Smooth muscle cell (in vitro differentiated cells): ENCODE results near the gene ZC3H12A. TPM values are rescaled to one million over a fixed set of nuclear protein-coding genes. Genes with fewer than 3 reads are reported as not detected.

Source experiments
- DNase-seq: peaks from one replicate; lab custom pipeline; 2025; ENCODE audit not compliant: unreplicated experiment; lab: John Stamatoyannopoulos, UW
- H2AFZ ChIP-seq: fragments of 200-600 bp; sonication (generic); 2 replicates; pipeline ENCODE4 v1.6.0; 2016; ENCODE audit warnings: antibody characterized with exemption, low read depth, mild to moderate bottlenecking
- H3F3A ChIP-seq: fragments of 200-600 bp; sonication (generic); 2 replicates; pipeline ENCODE4 v1.6.0; 2017; ENCODE audit warnings: antibody characterized with exemption, low read depth
- H3K27ac ChIP-seq: fragments of 200-600 bp; sonication (generic); 2 replicates; pipeline ENCODE4 v1.5.1; 2016; ENCODE audit warnings: low read depth, mild to moderate bottlenecking
- H3K27me3 ChIP-seq: fragments of 200-600 bp; sonication (generic); 2 replicates; pipeline ENCODE4 v1.6.1; 2016; ENCODE audit warnings: low read depth, mild to moderate bottlenecking
- H3K36me3 ChIP-seq: fragments of 200-600 bp; sonication (generic); 2 replicates; pipeline ENCODE4 v1.5.1; 2016; ENCODE audit warnings: low read depth
- H3K4me1 ChIP-seq: fragments of 200-600 bp; sonication (generic); 2 replicates; pipeline ENCODE4 v1.5.1; 2016; ENCODE audit warnings: low read depth
- H3K4me2 ChIP-seq: fragments of 200-600 bp; sonication (generic); 2 replicates; pipeline ENCODE4 v1.6.0; 2016; ENCODE audit warnings: mild to moderate bottlenecking
- H3K4me3 ChIP-seq: fragments of 200-600 bp; sonication (generic); 2 replicates; pipeline ENCODE4 v1.5.1; 2016; ENCODE audit warnings: mild to moderate bottlenecking
- H3K79me2 ChIP-seq: fragments of 200-600 bp; sonication (generic); 2 replicates; pipeline ENCODE4 v1.6.0; 2016; ENCODE audit warnings: low read depth, mild to moderate bottlenecking
- H3K9ac ChIP-seq: fragments of 200-600 bp; sonication (generic); 2 replicates; pipeline ENCODE4 v1.6.0; 2016; ENCODE audit warnings: low read depth
- H3K9me3 ChIP-seq: fragments of 200-600 bp; sonication (generic); replicated peaks from 2 replicates; pipeline ENCODE4 v1.5.1; 2016; ENCODE audit warnings: low read depth
- H4K20me1 ChIP-seq: fragments of 200-600 bp; sonication (generic); 2 replicates; pipeline ENCODE4 v1.6.0; 2016; ENCODE audit warnings: low read depth
- WGBS: methylation state at CpG from one replicate; pipeline ENCODE4 v1.1.7; 2016; ENCODE audit warnings: low lambda C conversion rate; 5-methylcytosine and 5-hydroxymethylcytosine counted together
- polyA plus RNA-seq: library from polyadenylated mRNA; unstranded; fragments of >200 nt; fragmentation: Nextera tagmentation; extraction: Ambion mirVana; gene quantifications from 2 replicates; pipeline ENCODE4 v1.2.1, GENCODE V29; 2016
- total RNA-seq: library from RNA; depleted of rRNA; stranded (reverse); fragments of >200 nt; gene quantifications from 2 replicates; pipeline ENCODE4 v1.2.3, GENCODE V29; 2014
- TF ChIP-seq, protein P1 (sequence below): fragments of 200-600 bp; sonication (generic); IDR thresholded peaks from 2 replicates; pipeline ENCODE4 v1.5.1; 2017; ENCODE audit warnings: borderline replicate concordance, mild to moderate bottlenecking, antibody characterized with exemption; ENCODE audit not compliant: insufficient read depth, poor library complexity, severe bottlenecking

The ZC3H12A gene
- total and polyA plus RNA-seq, 2 experiments from 2014 or later = 13.2 to 29.6 TPM

DNA sequence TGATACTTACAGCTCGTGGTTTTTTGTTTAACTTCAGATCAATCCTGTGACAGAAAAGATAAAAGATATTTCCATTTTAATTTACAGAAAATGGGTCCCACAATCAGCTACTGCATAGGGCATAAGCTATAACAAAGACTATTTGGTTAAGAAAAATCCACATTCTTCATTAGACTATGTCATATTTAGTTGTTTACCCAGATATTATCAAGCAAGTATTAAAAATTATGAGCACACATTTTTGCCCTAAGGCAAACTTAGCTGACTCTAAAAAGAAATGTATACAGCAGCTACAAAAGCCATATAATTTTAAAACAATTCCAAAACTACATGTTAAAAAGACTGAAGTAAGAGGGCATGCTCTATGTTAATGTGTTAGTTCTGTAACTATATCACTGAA, 21.5 kb downstream of the ZC3H12A start:
- peaks cover 18% of the 10 kb centered on the region for H4K20me1 ChIP-seq
- H3K4me2 ChIP-seq = no peak overlapping the region
- H3K4me3 ChIP-seq = no peak overlapping the region
- H3K79me2 ChIP-seq = peaks cover 3% of the 10 kb centered on the region
- TF ChIP-seq, protein P1, sequence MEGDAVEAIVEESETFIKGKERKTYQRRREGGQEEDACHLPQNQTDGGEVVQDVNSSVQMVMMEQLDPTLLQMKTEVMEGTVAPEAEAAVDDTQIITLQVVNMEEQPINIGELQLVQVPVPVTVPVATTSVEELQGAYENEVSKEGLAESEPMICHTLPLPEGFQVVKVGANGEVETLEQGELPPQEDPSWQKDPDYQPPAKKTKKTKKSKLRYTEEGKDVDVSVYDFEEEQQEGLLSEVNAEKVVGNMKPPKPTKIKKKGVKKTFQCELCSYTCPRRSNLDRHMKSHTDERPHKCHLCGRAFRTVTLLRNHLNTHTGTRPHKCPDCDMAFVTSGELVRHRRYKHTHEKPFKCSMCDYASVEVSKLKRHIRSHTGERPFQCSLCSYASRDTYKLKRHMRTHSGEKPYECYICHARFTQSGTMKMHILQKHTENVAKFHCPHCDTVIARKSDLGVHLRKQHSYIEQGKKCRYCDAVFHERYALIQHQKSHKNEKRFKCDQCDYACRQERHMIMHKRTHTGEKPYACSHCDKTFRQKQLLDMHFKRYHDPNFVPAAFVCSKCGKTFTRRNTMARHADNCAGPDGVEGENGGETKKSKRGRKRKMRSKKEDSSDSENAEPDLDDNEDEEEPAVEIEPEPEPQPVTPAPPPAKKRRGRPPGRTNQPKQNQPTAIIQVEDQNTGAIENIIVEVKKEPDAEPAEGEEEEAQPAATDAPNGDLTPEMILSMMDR = no peak
- no peaks in the 10 kb centered on the region for H3K27me3 ChIP-seq
- H3F3A ChIP-seq = no peaks in the 10 kb centered on the region
- DNase-seq = no peak
- H3K4me1 ChIP-seq = no peaks in the 10 kb centered on the region
- 100% methylated on average over 1 of the region's 1 CpG for WGBS
- no peak overlapping the region for H3K27ac ChIP-seq
- peaks cover 5% of the 10 kb centered on the region for H3K36me3 ChIP-seq
- H3K9ac ChIP-seq = no peak overlapping the region
- no peaks in the 10 kb centered on the region for H3K9me3 ChIP-seq
- no peak overlapping the region for H2AFZ ChIP-seq

DNA sequence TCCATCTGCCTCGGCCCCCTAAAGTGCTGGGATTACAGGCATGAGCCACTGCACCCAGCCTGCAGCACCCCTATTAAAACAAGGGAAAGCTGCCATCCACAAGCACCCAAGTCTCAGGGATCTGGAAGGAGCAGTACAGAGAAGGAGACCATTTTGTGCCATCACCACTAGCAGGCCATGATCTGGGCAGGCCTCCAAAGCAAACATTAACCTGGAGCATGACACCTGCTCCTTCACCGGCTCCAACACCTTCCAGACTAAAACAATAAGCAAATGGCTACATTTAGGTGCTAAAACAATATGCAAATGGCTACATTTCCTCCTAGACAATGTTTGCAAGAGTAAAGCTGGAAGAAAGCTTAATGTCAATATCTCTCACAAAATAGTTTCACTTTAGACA, 23.5 kb downstream of the ZC3H12A start:
- no peak overlapping the region for H3K4me3 ChIP-seq
- 92% methylated on average over 2 of the region's 2 CpGs for WGBS
- H3K9me3 ChIP-seq = no peaks in the 10 kb centered on the region
- peaks cover 3% of the 10 kb centered on the region for H3K79me2 ChIP-seq
- H3F3A ChIP-seq = no peaks in the 10 kb centered on the region
- H3K9ac ChIP-seq = no peak overlapping the region
- peaks cover 18% of the 10 kb centered on the region for H4K20me1 ChIP-seq
- H3K36me3 ChIP-seq = peaks cover 9% of the 10 kb centered on the region
- H3K27ac ChIP-seq = no peak overlapping the region
- no peak for DNase-seq
- no peaks in the 10 kb centered on the region for H3K27me3 ChIP-seq
- TF ChIP-seq, protein P1 = no peak
- no peak overlapping the region for H2AFZ ChIP-seq
- H3K4me1 ChIP-seq = no peaks in the 10 kb centered on the region
- no peak overlapping the region for H3K4me2 ChIP-seq

DNA sequence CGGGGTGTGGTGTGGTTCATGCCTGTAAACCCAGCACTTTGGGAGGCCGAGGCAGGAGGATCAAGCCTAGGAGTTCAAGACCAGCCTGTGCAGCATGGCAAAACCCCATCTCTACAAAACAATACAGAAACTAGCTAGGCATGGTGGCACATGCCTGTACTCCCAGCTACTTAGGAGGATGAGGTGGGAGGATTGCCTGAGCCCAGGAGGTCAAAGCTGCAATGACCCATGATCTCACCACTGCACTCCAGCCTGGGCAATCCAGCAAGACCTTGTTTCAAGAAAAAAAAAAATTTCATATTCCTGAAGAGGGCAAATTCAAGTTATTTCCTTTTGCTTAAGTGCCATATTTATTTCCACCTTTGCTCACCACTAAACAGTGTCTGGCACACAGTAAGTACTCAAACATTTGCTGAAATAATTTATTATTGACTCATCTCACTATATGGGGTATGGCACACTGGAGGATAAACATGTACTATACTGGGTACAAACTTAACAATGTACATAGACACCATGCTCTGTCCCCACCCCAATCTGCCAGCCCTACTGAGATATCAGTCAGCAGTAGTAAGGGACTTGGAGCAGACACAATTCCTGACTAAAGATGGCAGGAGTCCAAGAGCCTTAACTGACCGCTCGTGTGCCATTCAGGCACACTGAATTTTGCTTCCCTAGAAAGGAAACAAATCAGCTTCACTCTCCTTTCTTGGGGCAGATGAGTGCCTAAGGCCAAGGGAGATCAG, 24.7 kb downstream of the ZC3H12A start:
- WGBS = 91% methylated on average over 4 of the region's 4 CpGs
- no peaks in the 10 kb centered on the region for H3K4me1 ChIP-seq
- no peak overlapping the region for H2AFZ ChIP-seq
- peaks cover 9% of the 10 kb centered on the region for H3K36me3 ChIP-seq
- H4K20me1 ChIP-seq = peaks cover 23% of the 10 kb centered on the region
- no peaks in the 10 kb centered on the region for H3K27me3 ChIP-seq
- peaks cover 3% of the 10 kb centered on the region for H3K79me2 ChIP-seq
- H3K4me2 ChIP-seq = no peak overlapping the region
- TF ChIP-seq, protein P1 = no peak
- H3K9ac ChIP-seq = no peak overlapping the region
- H3K27ac ChIP-seq = no peak overlapping the region
- no peaks in the 10 kb centered on the region for H3K9me3 ChIP-seq
- H3K4me3 ChIP-seq = no peak overlapping the region
- DNase-seq = no peak
- no peaks in the 10 kb centered on the region for H3F3A ChIP-seq

DNA sequence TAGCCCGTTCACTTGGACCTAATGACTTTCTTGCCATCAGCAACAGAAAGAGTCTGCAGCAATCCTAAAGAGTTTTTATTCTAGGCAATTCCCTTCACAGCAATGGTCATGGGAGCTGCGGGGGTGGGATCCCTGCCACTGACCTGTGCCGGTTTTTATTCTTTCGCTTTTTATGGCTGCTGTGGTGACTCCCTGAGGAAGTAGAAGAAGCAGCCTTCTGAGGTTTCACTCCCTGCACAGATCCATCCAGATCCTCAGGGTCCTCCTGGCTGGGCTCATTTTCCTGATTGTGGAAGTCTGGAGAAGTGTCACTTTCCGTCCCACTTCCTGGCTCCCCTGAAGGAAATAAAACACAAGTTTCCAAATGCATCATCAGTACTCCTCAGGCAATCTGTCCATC, 27.3 kb downstream of the ZC3H12A start:
- no peak for DNase-seq
- WGBS = 98% methylated on average over 5 of the region's 5 CpGs
- TF ChIP-seq, protein P1 = no peak

More for the DNA sequence above, 27.3 kb downstream of the ZC3H12A start:
- no peak overlapping the region for H3K27ac ChIP-seq
- H3K79me2 ChIP-seq = peaks cover 3% of the 10 kb centered on the region
- no peak overlapping the region for H3K9ac ChIP-seq
- no peaks in the 10 kb centered on the region for H3F3A ChIP-seq
- no peaks in the 10 kb centered on the region for H3K27me3 ChIP-seq
- no peaks in the 10 kb centered on the region for H3K4me1 ChIP-seq
- no peak overlapping the region for H3K4me2 ChIP-seq
- H3K9me3 ChIP-seq = no peaks in the 10 kb centered on the region
- no peak overlapping the region for H3K4me3 ChIP-seq
- peaks cover 9% of the 10 kb centered on the region for H3K36me3 ChIP-seq
- H2AFZ ChIP-seq = no peak overlapping the region
- peaks cover 23% of the 10 kb centered on the region for H4K20me1 ChIP-seq
